ENCODE data around the gene FHOD1. TPM values are rescaled to one million over a fixed set of nuclear protein-coding genes. Genes with fewer than 3 reads are reported as not detected.
A peak's percentile ranks its signal among the peaks of the same experiment; 100 is the strongest.

Gene FHOD1
- polyA plus RNA-seq (ENCODE audit: insufficient read length in 4 of 4), result 10 to 100 TPM; 33.4 to 49.1 (median 38.7) TPM

DNA sequence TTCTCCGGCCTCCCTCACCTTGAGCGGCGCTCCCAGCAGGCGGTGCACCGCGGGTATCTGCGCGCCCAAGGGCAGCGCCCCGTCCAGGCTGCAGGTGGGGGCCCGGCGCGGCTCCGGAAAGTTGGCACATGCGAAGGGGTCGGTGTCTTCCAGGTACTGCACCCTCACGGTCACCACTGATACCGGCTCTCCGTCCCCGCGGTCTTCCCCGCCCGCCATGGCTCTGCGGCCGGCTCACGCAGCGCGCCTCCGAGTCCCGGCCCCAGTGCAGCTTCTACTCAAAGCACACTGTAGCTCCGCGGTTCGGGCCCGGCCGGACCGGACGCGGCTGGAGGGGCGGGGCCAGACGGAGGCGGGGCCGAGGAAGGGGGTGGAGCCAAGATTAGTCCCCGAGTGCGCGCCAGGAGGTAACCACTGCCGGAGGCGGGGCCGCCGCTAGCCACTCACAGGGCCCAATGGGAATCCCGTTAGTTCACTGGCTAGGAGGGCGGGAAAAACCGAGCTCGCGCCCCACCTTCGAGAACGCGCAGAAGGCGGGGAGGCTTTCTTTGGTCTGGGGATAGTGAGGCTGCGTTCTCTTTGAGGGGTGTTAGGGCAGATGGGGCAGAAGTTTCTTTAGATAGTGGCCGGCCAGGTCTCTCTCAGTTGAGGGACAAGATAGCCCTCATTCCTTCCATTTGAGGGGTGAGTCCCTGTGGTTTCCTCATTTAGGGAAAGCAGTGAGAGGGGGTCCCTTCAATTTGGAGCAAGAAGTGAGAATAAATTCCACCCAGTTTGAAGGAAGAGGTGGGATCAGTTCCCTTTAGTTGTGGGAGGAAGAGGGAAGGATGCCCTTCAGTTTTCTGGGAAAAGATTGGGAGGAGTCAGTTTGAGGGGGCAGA, at the start of gene FHOD1:
Gene FHOD1 (minus strand): TSS at position 290 of the 881 bp plus-strand sequence. CDS start 71 bp downstream, at position 219.
- peak; percentile 86 to 90 (median 88) for DNase-seq (ENCODE audit: low read depth in 4 of 4, low spot score in 3 of 4)

DNA sequence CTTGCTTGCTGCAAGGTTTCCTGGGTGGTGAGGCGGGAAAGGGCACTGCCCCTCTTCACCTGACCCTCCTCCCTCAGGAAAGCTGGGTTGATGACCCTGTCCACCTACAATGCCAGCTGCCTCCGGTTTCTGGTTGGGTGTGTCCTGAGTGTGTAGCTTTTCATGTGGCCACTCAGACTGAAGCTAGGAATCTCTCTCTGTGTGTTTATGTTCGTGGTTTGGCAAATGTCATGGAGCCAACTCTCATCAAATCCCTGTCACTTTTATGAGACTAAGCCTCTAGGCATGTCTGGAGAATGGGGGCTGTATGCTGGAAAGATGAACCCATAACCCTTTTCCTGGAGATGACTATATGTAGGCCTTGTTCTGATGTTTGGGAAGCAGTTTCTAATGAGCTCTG, 49.1 kb upstream of the FHOD1 start:
- DNase-seq (ENCODE audit: low read depth in 4 of 4, low spot score in 3 of 4), result no peak

DNA sequence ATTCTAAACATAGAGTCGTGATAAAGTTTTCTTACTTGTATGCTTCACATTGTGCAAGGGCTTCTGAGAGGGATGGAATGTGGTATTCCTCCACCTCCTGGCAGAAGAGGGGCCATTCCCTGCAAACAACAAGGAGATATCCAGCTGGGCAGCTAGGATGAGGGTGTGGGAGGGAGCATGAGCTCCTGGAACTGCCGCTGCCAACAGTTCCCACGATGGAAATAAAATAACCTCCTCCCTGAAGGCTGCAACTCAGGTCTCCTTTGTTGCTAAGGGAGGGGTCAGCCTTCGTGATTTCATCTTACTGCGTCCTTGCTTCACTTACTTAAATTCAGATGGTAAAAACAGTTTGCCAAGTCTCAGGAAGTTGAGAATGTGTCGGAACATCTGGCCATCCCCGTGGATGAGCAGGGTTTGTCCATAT, 47.7 kb upstream of the FHOD1 start:
- no peak for DNase-seq (ENCODE audit: low read depth in 4 of 4, low spot score in 3 of 4)

DNA sequence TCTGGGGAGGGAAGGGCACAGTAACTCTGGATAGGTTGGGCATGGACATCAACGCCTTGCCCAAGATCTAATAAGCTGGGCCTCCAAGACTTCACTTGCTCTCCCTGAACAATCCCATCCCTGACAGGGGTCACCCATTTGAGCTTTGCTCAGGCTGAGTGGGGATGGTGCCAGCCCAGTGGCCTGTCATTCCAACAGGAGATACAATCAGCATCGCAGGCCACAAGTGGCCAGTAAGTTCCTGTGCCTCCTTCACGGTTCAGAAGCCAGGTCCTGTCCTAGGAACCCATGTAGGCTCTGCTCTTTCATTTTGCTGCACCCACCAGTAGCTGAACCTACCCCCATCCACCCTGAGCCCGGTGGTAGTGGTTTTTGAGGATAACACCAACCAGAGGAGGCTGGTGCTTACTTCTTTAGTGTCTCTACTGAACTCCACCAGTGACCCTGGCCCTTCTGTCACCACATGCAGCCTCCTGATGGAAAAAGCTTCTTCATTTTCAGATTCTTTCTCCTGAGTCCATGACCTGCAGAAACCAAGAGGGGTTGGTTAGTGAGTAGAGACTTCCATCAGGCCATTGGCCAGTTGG, 47.0 kb upstream of the FHOD1 start:
- DNase-seq (ENCODE audit: low read depth in 4 of 4, low spot score in 3 of 4), result no peak

- DNase-seq (ENCODE audit: low read depth in 4 of 4, low spot score in 3 of 4), result no peak
Measured at GRCh38 chr16:67291461-67291860, 44.2 kb upstream of the FHOD1 start.

DNA sequence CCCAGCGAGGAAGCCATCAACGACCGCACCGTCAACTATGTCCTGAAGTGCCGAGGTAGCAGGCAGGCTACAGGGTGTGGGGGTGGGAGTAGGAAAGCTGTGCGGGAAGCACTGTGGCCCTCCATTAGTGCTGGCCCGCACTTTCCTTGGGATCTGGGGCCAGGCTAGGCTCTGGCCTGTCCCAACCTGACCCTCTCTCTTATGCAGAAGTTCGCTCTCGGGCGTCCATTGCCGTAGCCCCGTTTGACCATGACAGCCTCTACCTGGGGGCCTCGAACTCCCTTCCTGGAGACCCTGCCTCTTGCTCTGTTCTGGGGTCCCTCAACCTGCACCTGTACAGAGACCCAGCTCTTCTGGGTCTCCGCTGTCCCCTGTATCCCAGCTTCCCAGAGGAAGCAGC, 40.7 kb upstream of the FHOD1 start:
- DNase-seq (ENCODE audit: low read depth in 4 of 4, low spot score in 3 of 4), result no peak

- DNase-seq (ENCODE audit: low read depth in 4 of 4, low spot score in 3 of 4), result no peak
Measured at GRCh38 chr16:67286441-67287235, 39.4 kb upstream of the FHOD1 start.

DNA sequence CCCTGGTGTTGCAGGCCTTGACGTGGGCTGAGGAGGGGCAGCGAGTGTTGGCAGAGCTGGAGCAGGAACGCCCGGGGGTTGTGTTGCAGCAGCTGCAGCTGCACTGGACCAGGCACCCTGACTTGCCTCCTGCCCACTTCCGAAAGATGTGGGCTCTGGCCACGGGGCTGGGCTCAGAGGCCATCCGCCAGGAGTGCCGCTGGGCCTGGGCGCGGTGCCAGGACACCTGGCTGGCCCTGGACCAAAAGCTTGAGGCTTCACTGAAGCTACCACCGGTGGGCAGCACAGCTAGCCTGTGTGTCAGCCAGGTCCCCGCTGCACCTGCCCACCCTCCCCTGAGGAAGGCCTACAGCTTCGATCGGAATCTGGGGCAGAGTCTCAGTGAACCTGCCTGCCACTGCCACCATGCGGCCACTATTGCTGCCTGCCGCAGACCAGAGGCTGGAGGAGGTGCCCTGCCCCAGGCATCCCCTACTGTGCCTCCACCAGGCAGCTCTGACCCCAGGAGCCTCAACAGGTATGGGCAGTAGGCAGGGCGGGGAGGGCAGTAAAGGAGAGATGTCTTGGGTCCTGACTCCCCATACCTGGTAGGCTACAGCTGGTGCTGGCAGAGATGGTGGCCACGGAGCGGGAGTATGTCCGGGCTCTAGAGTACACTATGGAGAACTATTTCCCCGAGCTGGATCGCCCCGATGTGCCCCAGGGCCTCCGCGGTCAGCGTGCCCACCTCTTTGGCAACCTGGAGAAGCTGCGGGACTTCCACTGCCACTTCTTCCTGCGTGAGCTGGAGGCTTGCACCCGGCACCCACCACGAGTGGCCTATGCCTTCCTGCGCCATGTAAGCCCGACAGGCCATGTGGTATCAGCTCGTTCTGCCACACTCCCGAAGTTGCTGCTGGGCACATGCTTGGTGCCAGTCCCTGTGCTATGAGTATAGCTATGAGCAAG, 37.7 kb upstream of the FHOD1 start:
- peak in 1 of 4 donors; percentile 10 for DNase-seq (ENCODE audit: low read depth in 4 of 4, low spot score in 3 of 4)

DNA sequence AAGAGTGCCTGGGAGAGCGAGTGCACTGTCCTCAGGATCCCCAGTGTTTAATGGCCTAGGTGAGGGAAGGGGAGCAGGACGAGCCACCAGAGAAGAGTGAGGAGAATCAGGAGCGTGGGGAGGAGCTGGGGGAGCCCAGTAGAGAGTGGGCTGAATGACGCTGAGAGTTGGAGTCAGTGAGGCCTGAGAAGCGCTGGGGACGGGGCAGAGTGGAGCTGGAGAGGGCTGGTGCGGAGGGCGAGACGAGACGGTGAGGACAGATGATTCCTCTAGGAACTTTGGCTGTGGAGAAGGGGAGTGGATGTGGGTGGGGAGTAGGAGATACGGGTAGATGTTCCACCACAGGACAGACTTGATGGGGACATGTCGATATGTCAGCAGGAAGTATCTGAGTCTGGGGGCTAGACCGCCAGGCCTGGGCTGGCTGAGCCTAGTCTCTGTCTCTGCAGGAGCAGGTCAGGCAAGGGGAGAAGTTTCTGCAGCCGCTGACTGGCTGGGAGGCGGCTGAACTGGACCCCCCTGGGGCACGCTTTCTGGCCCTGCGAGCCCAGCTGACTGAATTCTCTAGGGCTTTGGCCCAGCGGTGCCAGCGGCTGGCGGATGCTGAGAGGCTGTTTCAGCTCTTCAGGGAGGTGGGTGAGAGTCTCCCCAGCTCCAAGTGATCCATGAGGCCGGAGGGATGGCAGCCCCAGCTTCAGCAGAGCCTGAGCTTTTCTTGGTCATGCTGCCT, 36.7 kb upstream of the FHOD1 start:
- DNase-seq (ENCODE audit: low read depth in 4 of 4, low spot score in 3 of 4), result no peak

- no peak for DNase-seq (ENCODE audit: low read depth in 4 of 4, low spot score in 3 of 4)
Measured at GRCh38 chr16:67283039-67283825, 36.0 kb upstream of the FHOD1 start.

- DNase-seq (ENCODE audit: low read depth in 4 of 4, low spot score in 3 of 4), result no peak
Measured at GRCh38 chr16:67282447-67282805, 35.1 kb upstream of the FHOD1 start.

DNA sequence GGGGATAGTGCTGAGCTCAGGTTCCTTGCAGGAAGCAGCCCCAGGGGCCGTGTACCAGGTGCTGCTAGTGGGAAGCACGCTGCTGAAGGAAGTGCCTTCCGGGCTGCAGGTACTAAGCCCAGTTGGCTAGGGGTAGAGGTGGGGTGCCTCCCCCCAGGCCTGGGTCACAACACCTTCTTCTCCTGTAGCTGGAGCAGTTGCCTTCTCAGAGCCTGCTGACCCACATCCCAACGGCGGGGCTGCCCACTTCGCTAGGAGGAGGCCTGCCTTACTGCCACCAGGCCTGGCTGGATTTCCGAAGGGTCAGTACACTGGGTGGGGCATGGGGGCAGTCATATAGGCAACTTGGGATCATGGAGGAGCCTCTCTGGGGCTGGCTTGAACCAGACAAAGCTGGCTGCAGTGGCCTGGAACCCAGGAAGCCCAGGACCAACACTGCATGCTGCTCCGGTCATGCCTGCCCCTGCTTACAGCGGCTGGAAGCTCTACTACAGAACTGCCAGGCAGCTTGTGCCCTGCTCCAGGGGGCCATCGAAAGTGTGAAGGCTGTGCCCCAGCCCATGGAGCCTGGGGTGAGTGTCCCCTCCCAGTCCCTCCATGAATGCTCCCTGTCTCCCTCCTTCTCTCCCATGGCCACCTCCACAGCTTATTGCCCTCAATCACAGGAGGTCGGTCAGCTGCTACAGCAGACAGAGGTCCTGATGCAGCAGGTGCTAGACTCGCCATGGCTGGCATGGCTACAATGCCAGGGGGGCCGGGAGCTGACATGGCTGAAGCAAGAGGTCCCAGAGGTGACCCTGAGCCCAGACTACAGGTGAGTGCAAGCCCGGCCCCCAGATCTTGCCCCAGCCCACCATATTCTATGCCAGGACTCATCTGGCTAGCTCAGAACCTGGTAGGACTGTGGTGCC, 34.5 kb upstream of the FHOD1 start:
- DNase-seq (ENCODE audit: low read depth in 4 of 4, low spot score in 3 of 4), result no peak

GRCh38 chr16:67280090-67281015, 33.1 kb upstream of the FHOD1 start:
- DNase-seq (ENCODE audit: low read depth in 4 of 4, low spot score in 3 of 4), result no peak

DNA sequence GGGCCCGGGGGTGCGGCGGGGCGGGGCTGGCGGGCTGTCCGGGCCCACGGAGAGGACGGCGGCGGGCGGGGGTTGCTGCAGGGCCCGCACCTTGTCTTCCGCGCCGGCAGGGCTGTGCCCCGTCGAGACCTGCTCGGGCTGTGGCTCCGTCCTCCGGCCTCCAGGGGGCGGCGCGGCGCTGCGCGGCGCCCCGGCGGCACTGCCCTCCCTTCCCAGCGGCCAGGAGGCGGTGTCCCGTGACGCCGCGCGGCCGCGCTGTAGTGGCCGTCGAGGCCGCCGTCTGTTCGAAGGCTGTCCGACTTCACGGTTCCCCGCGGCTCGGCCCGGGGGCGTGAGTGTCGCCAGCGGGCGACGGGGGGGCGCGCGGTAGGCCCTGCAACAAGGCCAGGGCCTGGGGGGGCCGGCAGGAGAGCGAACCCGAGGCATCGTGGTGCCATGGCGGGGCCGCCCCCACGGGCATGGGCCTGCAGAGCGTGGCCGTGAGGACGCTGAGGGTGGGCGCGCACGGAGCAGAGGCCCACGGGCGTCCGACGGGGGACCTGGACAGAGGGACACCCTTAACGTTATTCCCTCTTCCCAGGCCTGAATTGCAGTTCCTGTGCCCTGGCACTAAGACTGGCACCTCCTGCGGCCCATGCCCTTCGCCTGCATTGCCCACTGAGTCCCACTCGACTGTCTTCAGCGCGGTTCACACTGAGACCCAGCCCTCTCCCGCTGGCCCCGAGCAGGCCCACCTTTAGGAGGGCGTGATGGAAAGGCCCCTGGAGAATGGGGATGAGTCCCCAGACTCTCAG, 32.2 kb upstream of the FHOD1 start, which contains the start of gene PLEKHG4:
Gene PLEKHG4 (plus strand): TSS at position 237 of the 794 bp plus-strand sequence. CDS start 513 bp downstream, at position 750.
- peak; percentile 49 to 64 (median 58) for DNase-seq (ENCODE audit: low read depth in 4 of 4, low spot score in 3 of 4)

DNA sequence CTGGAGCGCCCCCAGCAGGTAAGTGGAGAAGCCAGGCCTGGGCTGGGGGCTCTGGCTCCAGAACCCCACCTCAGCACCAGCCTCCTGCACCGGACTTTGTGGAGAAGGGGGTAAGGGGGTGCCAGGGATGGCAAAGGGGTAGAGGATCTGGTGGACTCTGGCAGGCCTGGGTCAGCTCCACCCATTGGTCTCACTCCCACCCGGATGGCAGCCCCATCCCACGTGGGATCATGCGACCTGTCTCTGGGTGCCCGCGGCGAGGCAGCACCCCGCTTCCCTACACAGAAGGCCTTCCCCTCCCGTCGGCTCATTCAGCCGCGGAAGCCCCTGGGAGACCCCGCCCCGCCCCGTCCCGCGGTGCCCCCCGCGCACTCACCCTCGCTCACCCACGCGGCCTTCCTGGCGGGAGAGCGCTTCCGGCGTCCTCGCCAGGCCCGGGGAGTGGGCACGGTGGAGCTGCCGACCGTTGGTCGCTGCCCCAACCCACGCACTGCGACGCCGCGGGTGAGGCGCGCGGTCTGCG, 31.6 kb upstream of the FHOD1 start:
- no peak for DNase-seq (ENCODE audit: low read depth in 4 of 4, low spot score in 3 of 4)
